ENCODE results near the gene HTATIP2. TPM values are rescaled to one million over a fixed set of nuclear protein-coding genes. Genes with fewer than 3 reads are reported as not detected.
"Not testable (repeated sequence)": the region's sequence is repeated elsewhere in the genome, so short reads cannot be mapped to it uniquely, and the experiment has no call there.

The HTATIP2 gene
- 43.1 and 54.4 TPM in 2 replicates for total RNA-seq (2014; rRNA removed; shearing (Covaris generic))

- peak; percentile 73 for DNase-seq (ENCODE audit: low read depth)
Measured at GRCh38 chr11:20363500-20364340, at the start of gene HTATIP2. TSS of gene HTATIP2 (plus strand) at chr11:20363714. CDS start at chr11:20364238, 524 bp downstream.

GRCh38 chr11:20315800-20316199, 47.7 kb upstream of the HTATIP2 start:
- no peak for DNase-seq (ENCODE audit: low read depth)

- DNase-seq (ENCODE audit: low read depth) = no peak
Measured at GRCh38 chr11:20321177-20321576, 42.3 kb upstream of the HTATIP2 start.

GRCh38 chr11:20327377-20327935, 36.1 kb upstream of the HTATIP2 start:
- no peak for DNase-seq (ENCODE audit: low read depth)

GRCh38 chr11:20336056-20336455, 27.5 kb upstream of the HTATIP2 start:
- DNase-seq (ENCODE audit: low read depth) = no peak

GRCh38 chr11:20337526-20338154, 25.9 kb upstream of the HTATIP2 start:
- peak; percentile 39 for DNase-seq (ENCODE audit: low read depth)

GRCh38 chr11:20342347-20343141, 21.0 kb upstream of the HTATIP2 start:
- no peak for DNase-seq (ENCODE audit: low read depth)

- DNase-seq (ENCODE audit: low read depth) = no peak
Measured at GRCh38 chr11:20351136-20351535, 12.4 kb upstream of the HTATIP2 start.

GRCh38 chr11:20351751-20352262, 11.7 kb upstream of the HTATIP2 start:
- no peak for DNase-seq (ENCODE audit: low read depth)

GRCh38 chr11:20353829-20354434, 9.6 kb upstream of the HTATIP2 start:
- peak; percentile 43 for DNase-seq (ENCODE audit: low read depth)

GRCh38 chr11:20355221-20356219, 8.0 kb upstream of the HTATIP2 start:
- peak; percentile 47 for DNase-seq (ENCODE audit: low read depth)

- no peak for DNase-seq (ENCODE audit: low read depth)
Measured at GRCh38 chr11:20357150-20357549, 6.4 kb upstream of the HTATIP2 start.

- DNase-seq (ENCODE audit: low read depth) = peak; percentile 75
Measured at GRCh38 chr11:20360650-20361049, 2.9 kb upstream of the HTATIP2 start.

- DNase-seq (ENCODE audit: low read depth) = no peak
Measured at GRCh38 chr11:20362481-20362880, 1.0 kb upstream of the HTATIP2 start.

GRCh38 chr11:20363149-20363499, 390 bp upstream of the HTATIP2 start:
- no peak for DNase-seq (ENCODE audit: low read depth)

GRCh38 chr11:20364341-20364792, 853 bp downstream of the HTATIP2 start:
- peak; percentile 28 for DNase-seq (ENCODE audit: low read depth)

- not testable (repeated sequence) for DNase-seq (ENCODE audit: low read depth)
Measured at GRCh38 chr11:20365465-20365864, 2.0 kb downstream of the HTATIP2 start.

- peak; percentile 84 for DNase-seq (ENCODE audit: low read depth)
Measured at GRCh38 chr11:20367313-20367948, 3.9 kb downstream of the HTATIP2 start.

GRCh38 chr11:20368438-20368837, 4.9 kb downstream of the HTATIP2 start:
- peak; percentile 36 for DNase-seq (ENCODE audit: low read depth)

Measured in Daoy (cell line).